ENCODE results near the gene DUOXA2. TPM values are rescaled to one million over a fixed set of nuclear protein-coding genes. Genes with fewer than 3 reads are reported as not detected.
"Not testable (repeated sequence)": the region's sequence is repeated elsewhere in the genome, so short reads cannot be mapped to it uniquely, and the experiment has no call there.

Gene DUOXA2
- total RNA-seq, 1 experiment from 2014 or later = not detected

GRCh38 chr15:45095661-45096060 lies 18.5 kb upstream of the DUOXA2 start:
- no peak for DNase-seq (ENCODE audit: low read depth)

DNA sequence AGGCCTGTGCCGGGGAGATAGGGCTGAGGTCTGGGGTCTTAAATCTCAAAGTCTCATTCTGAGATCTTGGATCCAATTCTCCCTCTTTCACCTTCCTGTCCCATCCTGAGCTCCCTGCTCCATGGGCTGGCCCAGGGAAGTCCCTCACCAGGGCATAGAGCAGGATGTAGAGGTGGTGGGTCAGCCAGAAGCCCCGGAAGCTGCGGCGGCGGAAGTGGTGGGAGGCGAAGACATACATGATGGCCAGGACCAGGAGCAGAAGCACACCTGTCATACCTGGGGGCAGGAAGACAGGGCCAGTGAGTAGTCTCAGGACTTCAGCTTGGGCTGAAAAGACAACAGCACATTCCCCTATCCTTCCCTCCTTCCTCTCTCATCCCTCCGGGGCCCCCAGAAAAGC lies 16.7 kb upstream of the DUOXA2 start:
- no peak for DNase-seq (ENCODE audit: low read depth)

- no peak for DNase-seq (ENCODE audit: low read depth)
Observed at GRCh38 chr15:45099549-45100165, 14.5 kb upstream of the DUOXA2 start.

DNA sequence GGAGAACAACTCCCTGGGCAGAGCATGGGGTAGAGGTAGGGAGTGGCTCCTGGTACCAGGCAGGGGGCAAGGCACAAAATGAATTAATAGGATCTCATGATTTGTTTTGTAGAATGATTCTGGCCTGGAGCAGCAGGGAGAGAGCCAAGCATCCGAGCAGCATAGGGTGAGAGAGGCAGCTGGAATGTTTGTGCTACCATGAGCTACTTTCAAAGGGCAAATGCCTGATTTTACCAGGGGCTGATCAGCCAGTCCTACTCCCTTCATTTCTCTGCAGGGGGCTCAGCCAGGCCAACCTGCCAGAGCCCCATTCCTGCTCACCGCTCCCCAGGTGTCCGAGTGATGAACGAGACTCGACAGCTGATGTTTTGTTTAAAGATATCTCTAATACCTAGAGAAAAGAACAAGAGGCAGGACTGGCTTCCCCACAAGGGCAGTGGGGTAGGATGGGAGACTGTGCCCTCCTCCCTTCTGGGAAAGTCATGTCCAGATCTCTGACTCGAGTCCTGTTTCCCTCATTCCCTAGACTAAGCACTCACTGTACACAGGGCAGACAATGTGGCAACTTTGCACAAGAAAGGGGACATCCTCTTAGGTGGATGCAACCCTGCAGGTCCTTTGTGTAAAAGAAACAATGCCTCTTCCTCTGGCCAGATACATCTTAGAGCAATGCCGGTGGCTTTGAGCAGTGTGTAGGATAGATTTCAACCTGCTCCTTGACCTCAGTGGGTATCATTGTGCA lies 13.1 kb upstream of the DUOXA2 start:
- DNase-seq (ENCODE audit: low read depth) = no peak

- DNase-seq (ENCODE audit: low read depth) = no peak
Observed at GRCh38 chr15:45101749-45102148, 12.4 kb upstream of the DUOXA2 start.

- DNase-seq (ENCODE audit: low read depth) = no peak
Observed at GRCh38 chr15:45102226-45102625, 11.9 kb upstream of the DUOXA2 start.

- not testable (repeated sequence) for DNase-seq (ENCODE audit: low read depth)
Observed at GRCh38 chr15:45104170-45104569, 10.0 kb upstream of the DUOXA2 start.

DNA sequence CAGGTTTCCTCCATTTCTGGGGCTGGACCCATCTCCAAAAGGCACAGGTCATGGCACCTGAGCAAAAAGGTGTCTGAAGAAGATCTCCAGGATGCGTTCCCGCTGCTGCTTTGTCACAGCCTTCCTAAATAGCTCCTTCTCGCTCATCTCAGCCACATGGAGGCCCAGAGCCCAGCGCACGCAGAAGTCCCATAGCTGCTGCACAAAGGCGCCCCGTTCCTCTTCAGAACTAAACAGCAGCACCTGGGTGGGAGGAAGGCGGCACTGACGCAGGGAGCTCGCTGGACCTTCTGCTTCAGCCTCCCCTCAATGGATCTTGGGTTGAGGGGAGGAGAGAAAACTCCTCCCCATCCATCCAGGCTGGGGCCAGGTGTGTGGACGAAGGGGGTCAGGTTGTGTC lies 8.5 kb upstream of the DUOXA2 start:
- DNase-seq (ENCODE audit: low read depth) = no peak

GRCh38 chr15:45106002-45106790 lies 7.9 kb upstream of the DUOXA2 start:
- no peak for DNase-seq (ENCODE audit: low read depth)

DNA sequence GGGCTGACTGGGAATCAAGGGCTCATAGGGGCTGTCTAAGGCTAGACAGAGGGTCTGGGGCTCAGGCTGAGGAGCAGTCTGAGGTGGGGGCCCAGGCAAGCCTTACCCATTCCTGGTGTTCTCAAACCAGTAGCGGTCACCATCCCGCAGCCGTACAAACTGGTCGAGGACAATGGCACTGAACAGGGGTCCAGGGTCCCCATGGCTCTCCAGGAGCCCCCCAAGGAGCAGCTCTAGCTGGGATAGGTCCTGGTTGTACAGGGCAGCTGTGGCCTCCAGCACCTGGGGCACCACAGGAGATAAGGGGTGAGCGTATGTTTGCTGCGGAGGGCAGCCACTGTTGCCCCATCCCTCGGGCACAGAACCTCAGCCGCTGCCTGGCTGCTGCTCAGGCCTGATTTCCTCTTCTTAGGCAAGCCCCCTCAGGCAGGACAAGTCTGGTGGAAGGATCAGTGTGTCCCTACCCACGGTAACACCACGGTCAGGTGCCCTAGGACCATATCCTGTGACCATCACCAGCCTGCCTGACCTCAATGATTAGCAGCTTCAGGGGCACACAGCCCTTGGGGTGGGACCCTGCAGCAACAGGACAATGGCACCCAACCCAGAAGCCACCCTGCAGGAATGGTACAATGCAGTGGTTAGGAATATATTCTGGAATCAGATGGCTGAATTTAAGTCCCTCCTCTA lies 6.0 kb upstream of the DUOXA2 start:
- no peak for DNase-seq (ENCODE audit: low read depth)

GRCh38 chr15:45110256-45110820 lies 3.8 kb upstream of the DUOXA2 start:
- DNase-seq (ENCODE audit: low read depth) = no peak

DNA sequence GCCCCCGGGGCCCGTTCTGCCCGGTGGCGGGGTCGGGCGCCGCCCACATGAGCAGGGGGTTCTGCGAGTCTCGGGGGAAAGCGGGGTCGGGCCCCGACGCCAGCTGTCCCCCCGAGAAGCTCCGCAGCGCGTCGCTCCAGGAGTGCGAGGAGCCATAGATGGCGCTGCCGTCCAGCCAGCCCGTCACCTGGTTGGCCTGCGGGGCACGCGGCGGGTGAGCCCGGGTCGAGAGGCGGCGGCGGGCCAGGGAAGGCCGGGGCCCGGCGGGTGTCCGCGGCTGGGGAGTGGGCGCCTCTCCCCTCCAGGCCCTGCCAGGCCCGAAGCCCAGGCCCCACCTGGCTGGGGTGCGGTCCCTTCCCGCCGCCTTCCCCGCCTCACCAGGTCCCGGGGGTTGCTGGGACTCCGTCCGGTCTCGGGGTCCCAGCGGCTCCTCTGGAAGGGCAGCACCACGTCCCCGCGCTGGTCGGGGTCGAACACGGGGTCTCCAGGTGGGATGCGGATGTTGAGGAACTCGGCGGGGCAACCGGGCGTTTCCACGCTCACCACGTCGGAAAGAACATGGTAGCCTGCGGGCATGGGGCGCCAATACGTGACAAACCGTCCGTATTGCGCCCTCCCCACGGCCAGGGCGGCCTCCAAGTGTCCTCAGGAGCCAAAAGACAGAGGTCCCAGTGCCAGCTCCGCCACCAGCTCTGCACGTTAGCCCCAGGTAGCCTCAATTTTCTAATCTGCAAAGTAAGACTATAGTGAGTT lies 2.6 kb upstream of the DUOXA2 start:
- DNase-seq (ENCODE audit: low read depth) = no peak

GRCh38 chr15:45112143-45112590 lies 2.0 kb upstream of the DUOXA2 start:
- no peak for DNase-seq (ENCODE audit: low read depth)

GRCh38 chr15:45112591-45113379 lies 1.3 kb upstream of the DUOXA2 start:
- DNase-seq (ENCODE audit: low read depth) = no peak

- DNase-seq (ENCODE audit: low read depth) = no peak
Observed at GRCh38 chr15:45113380-45113990, 641 bp upstream of the DUOXA2 start.

- DNase-seq (ENCODE audit: low read depth) = no peak
Observed at GRCh38 chr15:45114751-45115085, 592 bp downstream of the DUOXA2 start.

- DNase-seq (ENCODE audit: low read depth) = no peak
Observed at GRCh38 chr15:45115312-45115820, 1.2 kb downstream of the DUOXA2 start.

DNA sequence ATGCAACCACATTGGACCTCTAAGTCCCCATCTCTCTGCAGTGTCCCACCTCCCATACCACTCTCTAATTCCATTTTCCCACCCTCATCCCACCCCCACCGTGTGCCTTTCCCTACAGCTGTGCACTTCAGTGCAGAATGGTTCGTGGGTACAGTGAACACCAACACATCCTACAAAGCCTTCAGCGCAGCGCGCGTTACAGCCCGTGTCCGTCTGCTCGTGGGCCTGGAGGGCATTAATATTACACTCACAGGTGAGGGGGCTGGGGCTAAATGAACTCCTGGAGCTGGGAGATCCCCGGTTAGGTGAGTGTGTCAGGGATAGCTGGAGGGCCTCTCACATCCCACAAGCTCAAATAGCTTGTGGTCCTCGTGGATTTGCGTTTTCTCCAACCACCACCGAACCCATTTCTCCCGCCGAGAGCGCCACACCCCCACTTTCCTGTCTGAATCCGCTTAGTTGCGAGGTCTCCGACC lies 1.9 kb downstream of the DUOXA2 start:
- DNase-seq (ENCODE audit: low read depth) = no peak

GRCh38 chr15:45116482-45117307 lies 2.6 kb downstream of the DUOXA2 start:
- DNase-seq (ENCODE audit: low read depth) = no peak
